HepG2 (cell line): ENCODE results near the gene RIPK3. TPM values are rescaled to one million over a fixed set of nuclear protein-coding genes. Genes with fewer than 3 reads are reported as not detected.

Experiments
- FLYWCH1 ChIP-seq: sonication (generic); formaldehyde crosslinking; IDR thresholded peaks from 2 replicates; pipeline ENCODE4 v1.8.1; 2023; ENCODE audit warnings: mild to moderate bottlenecking, missing genetic modification reagents
- GATAD1 ChIP-seq: IDR thresholded peaks from 2 replicates; pipeline ENCODE4 v1.6.1; 2016; ENCODE audit warnings: missing genetic modification reagents, missing compliant biosample characterization
- GMEB2 ChIP-seq: IDR thresholded peaks from 2 replicates; pipeline ENCODE4 v1.6.1; 2016; ENCODE audit warnings: missing biosample characterization, missing genetic modification reagents, low read depth
- PTBP1 ChIP-seq: fragments of 200-400 bp; formaldehyde crosslinking; IDR thresholded peaks from 2 replicates; pipeline ENCODE4 v1.6.1; 2018; ENCODE audit warnings: low read length, low read depth; ENCODE audit not compliant: poor library complexity, severe bottlenecking
- RXRA ChIP-seq: sonication (generic); formaldehyde crosslinking; IDR thresholded peaks from 2 replicates; pipeline ENCODE4 v1.5.1; 2020; ENCODE audit warnings: missing genetic modification reagents
- SNRNP70 ChIP-seq: fragments of 200-400 bp; formaldehyde crosslinking; IDR thresholded peaks from 2 replicates; pipeline ENCODE4 v1.6.1; 2017; ENCODE audit warnings: mild to moderate bottlenecking, low read depth, low read length, moderate library complexity
- TOE1 ChIP-seq: sonication (generic); formaldehyde crosslinking; IDR thresholded peaks from 2 replicates; pipeline ENCODE4 v1.4.0; 2020; ENCODE audit warnings: mild to moderate bottlenecking, missing genetic modification reagents
- ZBTB20 ChIP-seq: sonication (generic); formaldehyde crosslinking; IDR thresholded peaks from 2 replicates; pipeline ENCODE4 v1.8.1; 2023; ENCODE audit warnings: missing genetic modification reagents, low read depth, mild to moderate bottlenecking, borderline replicate concordance
- ZBTB38 ChIP-seq: sonication (generic); formaldehyde crosslinking; IDR thresholded peaks from 2 replicates; pipeline ENCODE4 v1.5.1; 2020; ENCODE audit warnings: mild to moderate bottlenecking, missing genetic modification reagents
- ZNF17 ChIP-seq: sonication (generic); formaldehyde crosslinking; IDR thresholded peaks from 2 replicates; pipeline ENCODE4 v1.5.0; 2020; ENCODE audit warnings: mild to moderate bottlenecking, missing genetic modification reagents
- ZNF18 ChIP-seq: sonication (generic); formaldehyde crosslinking; IDR thresholded peaks from 2 replicates; pipeline ENCODE4 v1.8.0; 2022; ENCODE audit warnings: mild to moderate bottlenecking, missing genetic modification reagents; ENCODE audit not compliant: insufficient replicate concordance
- ZNF280D ChIP-seq: sonication (generic); formaldehyde crosslinking; IDR thresholded peaks from 2 replicates; pipeline ENCODE4 v1.5.1; 2020; ENCODE audit warnings: mild to moderate bottlenecking, missing genetic modification reagents
- ZNF317 ChIP-seq: sonication (generic); formaldehyde crosslinking; IDR thresholded peaks from 2 replicates; pipeline ENCODE4 v1.5.0; 2020; ENCODE audit warnings: mild to moderate bottlenecking, missing genetic modification reagents
- ZNF589 ChIP-seq: sonication (generic); formaldehyde crosslinking; conservative IDR thresholded peaks from 2 replicates; pipeline ENCODE4 v1.8.0; 2022; ENCODE audit warnings: mild to moderate bottlenecking, moderate library complexity, missing genetic modification reagents
- ZNF773 ChIP-seq: sonication (generic); formaldehyde crosslinking; IDR thresholded peaks from 2 replicates; pipeline ENCODE4 v1.4.0; 2020; ENCODE audit warnings: missing genetic modification reagents, borderline replicate concordance
- ZSCAN20 ChIP-seq: sonication (generic); formaldehyde crosslinking; IDR thresholded peaks from 2 replicates; pipeline ENCODE4 v1.4.0; 2020; ENCODE audit warnings: missing genetic modification reagents, mild to moderate bottlenecking, borderline replicate concordance
- polyA plus RNA-seq, 8 experiments: library from polyadenylated mRNA; depleted of rRNA in 3 of 8; stranded (reverse) in 7 of 8; unstranded in 1 of 8; fragments of >200 nt; fragmentation: Illumina TruSeq in 4 of 8; extraction: Trizol in 4 of 8; gene quantifications; 2 replicates each; pipeline versions ENCODE4 v1.2.1 to v1.2.3, GENCODE V29; 2011 to 2016; ENCODE audit warnings: low read depth in 4 of 8, missing spikeins in 1 of 8, mixed read lengths in 1 of 8; ENCODE audit not compliant: insufficient read depth in 1 of 8
- total RNA-seq, 5 experiments: library from RNA; depleted of rRNA; stranded (reverse); fragments of >200 nt; fragmentation: Illumina TruSeq; extraction: Trizol; gene quantifications; 2 replicates each; pipeline ENCODE4 v1.2.3, GENCODE V29; 2016; ENCODE audit warnings: low read depth in 1 of 5
- TF ChIP-seq, protein P1 (sequence below): sonication (generic); formaldehyde crosslinking; IDR thresholded peaks from 2 replicates; pipeline ENCODE4 v1.4.0; 2020; ENCODE audit warnings: mild to moderate bottlenecking, missing genetic modification reagents
- TF ChIP-seq, protein P2 (sequence below): sonication (generic); formaldehyde crosslinking; IDR thresholded peaks from 2 replicates; pipeline ENCODE4 v1.9.0; 2022; ENCODE audit warnings: low read depth, missing genetic modification reagents

RIPK3 gene
- total and polyA plus RNA-seq, 2 of the 13 experiments (the other 11 are each of a cell fraction or from before 2014, with no cell fraction given) = not detected

DNA sequence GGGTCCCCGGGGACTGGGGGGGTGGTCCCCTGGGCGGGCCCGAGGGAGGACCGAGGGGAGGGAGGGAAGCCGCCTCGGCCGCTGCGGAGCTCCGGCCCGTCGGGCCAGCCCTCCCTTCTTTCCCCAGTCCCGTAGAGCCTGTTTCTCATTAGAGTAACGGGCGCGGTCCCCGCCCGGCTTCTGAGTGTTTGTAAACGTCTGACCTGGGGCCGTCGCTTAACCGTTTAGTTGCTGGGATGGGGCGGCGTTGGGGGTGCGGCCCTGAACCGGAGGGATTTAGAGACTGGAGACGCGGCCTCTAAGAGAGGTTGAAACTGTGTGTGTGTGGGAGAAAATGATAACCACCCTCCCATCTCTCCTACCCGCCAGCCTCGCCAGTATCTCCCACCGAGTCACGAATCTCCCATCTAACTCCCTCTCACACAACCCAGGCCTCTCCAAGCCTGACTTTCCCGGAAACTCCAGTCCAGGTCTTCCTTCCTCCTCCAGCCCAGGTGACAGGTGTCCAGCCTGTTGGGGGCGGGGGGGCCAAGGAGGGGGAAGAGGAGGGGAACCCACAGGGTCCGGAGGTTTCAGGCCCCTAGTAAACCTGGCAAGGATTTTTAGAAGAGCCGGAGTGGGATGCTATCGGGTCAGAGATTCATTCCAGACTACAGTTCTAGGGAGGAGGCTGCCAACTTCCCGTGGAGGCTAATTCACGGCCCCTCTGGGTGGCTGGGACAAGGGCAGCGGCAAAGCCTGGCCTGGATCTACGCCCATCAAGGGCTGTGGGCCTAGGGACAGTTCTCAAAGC, 27.1 kb upstream of the RIPK3 start (continued):
- TF ChIP-seq ZBTB38 (CRISPR knock-in tag) (peak; percentile 15; the same call in 1 of the 2 replicates), ZNF280D (CRISPR knock-in tag) (0 out of 2 replicates have a peak, but pooled peaks have one; percentile 78), ZNF18 (CRISPR knock-in tag) (peak; percentile 70), ZSCAN20 (no peak), ZNF17 (no peak), TOE1 (no peak), GMEB2 (CRISPR knock-in tag) (no peak), ZBTB20 (CRISPR knock-in tag) (peak; percentile 44; the same call in 1 of the 2 replicates), GATAD1 (CRISPR knock-in tag) (peak; percentile 69; the same call in 1 of the 2 replicates), ZNF589 (CRISPR knock-in tag) (no peak), ZNF773 (CRISPR knock-in tag) (no peak), RXRA (CRISPR knock-in tag) (peak; percentile 40; the same call in 1 of the 2 replicates), SNRNP70 (no peak), ZNF317 (CRISPR knock-in tag) (peak; percentile 53; the same call in 1 of the 2 replicates), FLYWCH1 (no peak), PTBP1 (peak; percentile 92)
- TF ChIP-seq, protein P1, sequence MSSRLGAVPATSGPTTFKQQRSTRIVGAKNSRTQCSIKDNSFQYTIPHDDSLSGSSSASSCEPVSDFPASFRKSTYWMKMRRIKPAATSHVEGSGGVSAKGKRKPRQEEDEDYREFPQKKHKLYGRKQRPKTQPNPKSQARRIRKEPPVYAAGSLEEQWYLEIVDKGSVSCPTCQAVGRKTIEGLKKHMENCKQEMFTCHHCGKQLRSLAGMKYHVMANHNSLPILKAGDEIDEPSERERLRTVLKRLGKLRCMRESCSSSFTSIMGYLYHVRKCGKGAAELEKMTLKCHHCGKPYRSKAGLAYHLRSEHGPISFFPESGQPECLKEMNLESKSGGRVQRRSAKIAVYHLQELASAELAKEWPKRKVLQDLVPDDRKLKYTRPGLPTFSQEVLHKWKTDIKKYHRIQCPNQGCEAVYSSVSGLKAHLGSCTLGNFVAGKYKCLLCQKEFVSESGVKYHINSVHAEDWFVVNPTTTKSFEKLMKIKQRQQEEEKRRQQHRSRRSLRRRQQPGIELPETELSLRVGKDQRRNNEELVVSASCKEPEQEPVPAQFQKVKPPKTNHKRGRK (CRISPR knock-in tag) = peak; percentile 10; the same call in 1 of the 2 replicates
- TF ChIP-seq, protein P2, sequence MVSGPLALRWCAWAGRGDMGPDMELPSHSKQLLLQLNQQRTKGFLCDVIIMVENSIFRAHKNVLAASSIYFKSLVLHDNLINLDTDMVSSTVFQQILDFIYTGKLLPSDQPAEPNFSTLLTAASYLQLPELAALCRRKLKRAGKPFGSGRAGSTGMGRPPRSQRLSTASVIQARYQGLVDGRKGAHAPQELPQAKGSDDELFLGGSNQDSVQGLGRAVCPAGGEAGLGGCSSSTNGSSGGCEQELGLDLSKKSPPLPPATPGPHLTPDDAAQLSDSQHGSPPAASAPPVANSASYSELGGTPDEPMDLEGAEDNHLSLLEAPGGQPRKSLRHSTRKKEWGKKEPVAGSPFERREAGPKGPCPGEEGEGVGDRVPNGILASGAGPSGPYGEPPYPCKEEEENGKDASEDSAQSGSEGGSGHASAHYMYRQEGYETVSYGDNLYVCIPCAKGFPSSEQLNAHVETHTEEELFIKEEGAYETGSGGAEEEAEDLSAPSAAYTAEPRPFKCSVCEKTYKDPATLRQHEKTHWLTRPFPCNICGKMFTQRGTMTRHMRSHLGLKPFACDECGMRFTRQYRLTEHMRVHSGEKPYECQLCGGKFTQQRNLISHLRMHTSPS (CRISPR knock-in tag) = peak; percentile 54; the same call in 1 of the 2 replicates
